GM10248 (cell line): ENCODE results near the gene CAMK4.
"Not testable (repeated sequence)": the region's sequence is repeated elsewhere in the genome, so short reads cannot be mapped to it uniquely, and the experiment has no call there.

ENCODE experiments used
- CTCF ChIA-PET: fragments of 300-600 bp; sonication (Branson Sonifier 250); formaldehyde crosslinking; extraction: SDS; loops from one replicate; lab custom pipeline; 2021; ENCODE audit warnings: antibody characterized with exemption; lab: Yijun Ruan, JAX
- POLR2A ChIA-PET: fragments of 350-650 bp; sonication (Branson Sonifier 250); formaldehyde crosslinking; extraction: SDS; loops from one replicate; lab custom pipeline; 2020; ENCODE audit warnings: antibody characterized with exemption; lab: Yijun Ruan, JAX
- DNase-seq: peaks from one replicate; pipeline ENCODE4 v3.0.0; 2012; ENCODE audit errors: extremely low spot score
- TF ChIP-seq, protein P1 (sequence below): IDR thresholded peaks from 2 replicates; pipeline ENCODE4 v1.5.1; 2012; ENCODE audit warnings: mild to moderate bottlenecking, low read depth; ENCODE audit errors: extremely low read depth, missing control alignments, control extremely low read depth

The CAMK4 gene

DNA sequence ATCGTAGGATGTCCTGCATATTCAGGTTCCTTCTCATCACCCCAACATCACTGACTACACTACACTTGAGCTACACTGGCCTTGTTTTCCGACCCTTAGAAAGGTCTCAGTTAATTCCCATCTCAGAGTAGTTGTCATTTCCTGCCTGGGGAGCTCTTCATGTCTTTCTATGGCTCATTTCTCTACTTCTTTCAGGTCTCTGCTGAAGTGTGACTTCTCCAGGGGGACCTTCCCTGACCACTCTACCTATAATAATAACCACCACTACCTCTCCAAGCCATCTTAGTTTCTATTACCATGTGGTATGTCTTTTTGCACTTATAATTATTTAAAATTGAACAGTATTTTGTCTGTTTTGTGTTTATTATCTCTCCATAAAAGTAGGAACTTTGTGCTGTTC is 174.9 kb downstream of the CAMK4 start:
- no peak for DNase-seq
- ChIA-PET CTCF (interaction anchor here (0.9 to 3.5 kb wide), 5 partner anchors 9 to 747 kb away, joined by 3 to 14 read pairs (median 4); no protein-coding TSS in a partner anchor), POLR2A (no interaction called here)
- TF ChIP-seq, protein P1, sequence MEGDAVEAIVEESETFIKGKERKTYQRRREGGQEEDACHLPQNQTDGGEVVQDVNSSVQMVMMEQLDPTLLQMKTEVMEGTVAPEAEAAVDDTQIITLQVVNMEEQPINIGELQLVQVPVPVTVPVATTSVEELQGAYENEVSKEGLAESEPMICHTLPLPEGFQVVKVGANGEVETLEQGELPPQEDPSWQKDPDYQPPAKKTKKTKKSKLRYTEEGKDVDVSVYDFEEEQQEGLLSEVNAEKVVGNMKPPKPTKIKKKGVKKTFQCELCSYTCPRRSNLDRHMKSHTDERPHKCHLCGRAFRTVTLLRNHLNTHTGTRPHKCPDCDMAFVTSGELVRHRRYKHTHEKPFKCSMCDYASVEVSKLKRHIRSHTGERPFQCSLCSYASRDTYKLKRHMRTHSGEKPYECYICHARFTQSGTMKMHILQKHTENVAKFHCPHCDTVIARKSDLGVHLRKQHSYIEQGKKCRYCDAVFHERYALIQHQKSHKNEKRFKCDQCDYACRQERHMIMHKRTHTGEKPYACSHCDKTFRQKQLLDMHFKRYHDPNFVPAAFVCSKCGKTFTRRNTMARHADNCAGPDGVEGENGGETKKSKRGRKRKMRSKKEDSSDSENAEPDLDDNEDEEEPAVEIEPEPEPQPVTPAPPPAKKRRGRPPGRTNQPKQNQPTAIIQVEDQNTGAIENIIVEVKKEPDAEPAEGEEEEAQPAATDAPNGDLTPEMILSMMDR: no peak

DNA sequence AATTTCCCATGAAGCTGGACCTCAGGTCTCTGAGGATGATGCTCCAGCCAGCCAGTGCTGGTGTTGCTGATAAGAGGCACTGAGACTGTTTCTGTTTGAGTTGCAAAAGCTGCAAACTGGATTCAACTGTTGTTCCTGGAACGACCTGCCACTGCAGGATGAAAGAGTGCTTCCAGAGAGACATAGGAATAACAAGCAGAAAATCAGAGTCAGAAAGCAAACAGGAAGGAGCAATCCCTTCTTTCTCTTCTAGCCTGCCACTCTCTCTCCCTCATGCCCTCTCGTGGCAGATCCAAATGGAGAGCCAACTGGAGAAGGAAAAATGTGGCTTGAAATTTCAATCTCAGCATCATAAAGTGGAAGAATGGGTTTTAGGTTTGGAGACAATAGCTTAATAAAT is 177.7 kb downstream of the CAMK4 start:
- POLR2A ChIA-PET: no interaction called here
- CTCF ChIA-PET: interaction anchor here (1.3 to 3.5 kb wide), 3 partner anchors 12 to 23 kb away, joined by 3 to 11 read pairs (median 3); no protein-coding TSS in a partner anchor
- no peak for DNase-seq
- TF ChIP-seq, protein P1: no peak

DNA sequence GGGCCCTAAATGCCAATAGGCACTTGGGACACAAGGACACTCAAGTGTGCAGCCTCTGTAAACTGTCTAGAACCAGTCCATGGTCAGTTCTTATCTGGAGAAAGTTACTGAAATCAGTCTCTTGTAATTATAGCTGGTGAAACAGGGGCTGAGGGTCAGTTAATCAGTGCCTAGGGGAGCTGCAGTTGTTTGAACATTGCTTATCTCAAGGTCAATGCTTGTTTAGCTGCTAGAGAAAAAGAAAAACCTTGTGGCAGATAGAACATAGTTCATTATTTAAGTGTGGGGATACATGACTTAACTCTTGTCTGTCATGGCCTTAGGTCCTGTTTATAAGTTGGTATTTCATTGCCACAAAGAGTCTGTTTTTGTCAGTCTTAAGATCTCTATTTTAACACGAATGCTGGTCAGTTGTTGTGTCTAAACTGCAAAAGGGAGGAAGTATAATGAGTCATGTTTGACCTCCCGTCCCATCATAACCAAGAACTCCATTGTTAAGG is 180.1 kb downstream of the CAMK4 start:
- no peak for DNase-seq
- TF ChIP-seq, protein P1: no peak
- POLR2A ChIA-PET: no interaction called here
- CTCF ChIA-PET: no interaction called here

DNA sequence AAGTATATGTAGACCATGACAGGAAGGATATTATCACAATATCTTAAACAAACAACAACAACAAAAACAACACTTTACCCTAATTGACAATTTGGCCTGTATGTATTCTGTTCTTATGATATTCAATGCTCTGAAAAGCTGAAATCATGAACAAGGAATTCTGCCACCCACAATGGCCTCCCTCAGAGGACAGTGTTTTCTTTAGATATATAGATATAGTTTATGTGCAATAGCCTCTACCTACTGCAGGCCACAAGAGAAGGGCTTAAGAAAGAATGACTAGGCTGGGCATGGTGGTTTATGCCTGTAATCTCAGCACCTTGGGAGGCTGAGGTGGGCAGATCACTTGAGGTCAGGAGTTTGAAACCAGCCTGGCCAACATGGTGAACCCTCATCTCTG is 183.4 kb downstream of the CAMK4 start:
- TF ChIP-seq, protein P1: no peak
- no peak for DNase-seq
- ChIA-PET CTCF (interaction anchor here (1.8 kb wide), 1 partner anchor 12 kb away, joined by 6 read pairs; no protein-coding TSS in a partner anchor), POLR2A (no interaction called here)

DNA sequence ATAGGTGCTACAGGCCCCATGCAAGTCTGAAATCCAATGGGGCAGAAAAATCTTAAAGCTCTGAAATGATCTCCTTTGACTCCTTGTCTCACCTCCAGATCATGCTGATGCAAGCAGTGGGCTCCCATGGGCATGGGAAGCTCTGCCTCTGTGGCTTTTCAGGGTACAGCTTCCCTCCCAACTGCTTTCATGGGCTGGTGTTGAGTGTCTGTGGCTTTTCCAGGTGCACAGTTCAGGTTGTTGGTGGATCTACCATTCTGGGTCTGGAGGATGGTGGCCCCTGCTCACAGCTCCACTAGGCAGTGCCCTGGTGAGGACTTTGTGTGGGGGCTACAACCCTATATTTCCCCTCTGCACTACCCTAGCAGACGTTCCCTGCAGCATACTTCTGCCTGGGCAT is 184.6 kb downstream of the CAMK4 start:
- ChIA-PET POLR2A (no interaction called here), CTCF (no interaction called here)
- DNase-seq: no peak
- TF ChIP-seq, protein P1: no peak

DNA sequence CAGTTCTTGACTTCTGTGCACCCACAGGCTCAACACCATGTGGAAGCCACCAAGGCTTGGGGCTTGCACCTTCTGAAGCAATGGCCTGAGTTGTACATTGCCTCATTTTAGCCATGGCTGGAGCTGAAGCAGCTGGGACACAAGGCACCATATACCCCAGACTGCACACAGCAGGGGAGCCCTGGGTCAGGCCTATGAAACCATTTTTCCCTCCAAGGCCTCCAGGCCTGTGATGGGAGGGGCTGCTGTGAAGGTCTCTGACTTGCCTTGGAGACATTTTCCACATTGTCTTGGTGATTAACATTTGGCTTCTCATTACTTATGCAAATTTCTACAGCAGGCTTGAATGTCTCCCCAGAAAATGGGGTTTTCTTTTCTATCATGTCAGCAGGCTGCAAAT is 185.1 kb downstream of the CAMK4 start:
- POLR2A ChIA-PET, DNase-seq: not testable (repeated sequence)
- CTCF ChIA-PET: interaction anchor here (1.6 kb wide), 1 partner anchor 15 kb away, joined by 4 read pairs; no protein-coding TSS in a partner anchor

DNA sequence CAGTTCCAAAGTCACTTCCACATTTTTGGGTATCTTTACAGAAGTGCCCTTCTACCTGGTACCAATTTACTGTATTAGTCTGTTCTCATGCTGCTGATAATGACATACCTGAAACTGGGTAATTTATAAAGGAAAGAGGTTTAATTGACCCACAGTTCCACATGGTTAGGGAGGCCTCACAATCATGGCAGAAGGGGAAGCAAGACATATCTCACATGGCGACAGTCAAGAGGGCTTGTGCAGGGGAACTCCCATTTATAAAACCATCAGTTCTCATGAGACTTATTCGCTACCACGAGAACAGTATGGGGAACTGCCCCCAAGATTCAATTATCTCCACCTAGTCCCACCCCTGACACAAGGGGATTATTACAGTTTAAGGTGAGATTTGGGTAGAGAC is 185.9 kb downstream of the CAMK4 start:
- CTCF ChIA-PET: interaction anchor here (0.8 to 1.6 kb wide), 2 partner anchors 10 to 15 kb away, joined by 3 to 4 read pairs; no protein-coding TSS in a partner anchor
- DNase-seq, POLR2A ChIA-PET: not testable (repeated sequence)
